Gastrocnemius medialis (tissue), 4 donors: ENCODE data around the gene TMEM131L.

ENCODE experiments used
- POLR2A ChIP-seq, 2 donors: fragments of 450-650 bp; IDR thresholded peaks; one replicate each; pipeline ENCODE4 v1.6.1; 2017; ENCODE audit warnings: antibody characterized with exemption in 2 of 2, mild to moderate bottlenecking in 2 of 2, moderate library complexity in 2 of 2
- TF ChIP-seq, protein P1 (sequence below), 5 experiments: fragments of 450-650 bp in 3 of 5; fragments of 200-600 bp in 2 of 5; sonication (generic) in 2 of 5; IDR thresholded peaks in 4 of 5; conservative IDR thresholded peaks in 1 of 5; 1 replicate in 4 of 5; 2 replicates in 1 of 5; pipeline ENCODE4 v1.5.1; 2016 to 2019; ENCODE audit warnings: antibody characterized with exemption in 5 of 5, mild to moderate bottlenecking in 3 of 5, moderate library complexity in 3 of 5

DNA sequence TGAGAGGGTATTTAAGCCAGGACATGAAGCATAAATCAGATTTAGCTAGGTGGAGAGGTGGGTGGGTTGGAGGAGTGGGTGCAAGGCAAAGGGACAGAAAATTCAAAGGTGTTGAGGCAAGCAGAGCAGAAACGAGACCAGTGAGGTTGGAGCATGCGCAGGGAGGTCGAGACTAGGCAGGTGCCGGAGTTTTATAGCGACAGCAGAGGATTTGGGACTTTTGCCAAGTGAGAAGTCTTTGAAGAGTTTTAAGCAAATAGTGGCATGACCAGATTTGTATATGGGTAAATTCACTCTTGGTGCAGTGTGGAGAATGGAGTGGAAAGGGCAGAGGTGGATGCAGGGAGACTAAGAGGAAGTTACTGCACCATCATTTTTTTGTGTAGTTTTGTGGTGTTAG is 110.9 kb downstream of the TMEM131L start:
- no peak for TF ChIP-seq POLR2A (IDR thresholded peaks at IDR 0.05)
- TF ChIP-seq, protein P1, sequence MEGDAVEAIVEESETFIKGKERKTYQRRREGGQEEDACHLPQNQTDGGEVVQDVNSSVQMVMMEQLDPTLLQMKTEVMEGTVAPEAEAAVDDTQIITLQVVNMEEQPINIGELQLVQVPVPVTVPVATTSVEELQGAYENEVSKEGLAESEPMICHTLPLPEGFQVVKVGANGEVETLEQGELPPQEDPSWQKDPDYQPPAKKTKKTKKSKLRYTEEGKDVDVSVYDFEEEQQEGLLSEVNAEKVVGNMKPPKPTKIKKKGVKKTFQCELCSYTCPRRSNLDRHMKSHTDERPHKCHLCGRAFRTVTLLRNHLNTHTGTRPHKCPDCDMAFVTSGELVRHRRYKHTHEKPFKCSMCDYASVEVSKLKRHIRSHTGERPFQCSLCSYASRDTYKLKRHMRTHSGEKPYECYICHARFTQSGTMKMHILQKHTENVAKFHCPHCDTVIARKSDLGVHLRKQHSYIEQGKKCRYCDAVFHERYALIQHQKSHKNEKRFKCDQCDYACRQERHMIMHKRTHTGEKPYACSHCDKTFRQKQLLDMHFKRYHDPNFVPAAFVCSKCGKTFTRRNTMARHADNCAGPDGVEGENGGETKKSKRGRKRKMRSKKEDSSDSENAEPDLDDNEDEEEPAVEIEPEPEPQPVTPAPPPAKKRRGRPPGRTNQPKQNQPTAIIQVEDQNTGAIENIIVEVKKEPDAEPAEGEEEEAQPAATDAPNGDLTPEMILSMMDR (IDR thresholded peaks at IDR 0.05 in 4 of 5, conservative IDR thresholded peaks at IDR 0.05 in 1 of 5): no peak
